Stimulated activated naive B cell treated with anti-CD40 and anti-IgM and Interleukin-4, amounts not matched to agents 10 μg/mL and 1 μg/mL and 100 μg/mL, for 72 hours (primary cell): ENCODE results near the gene CALHM5.
A peak's percentile ranks its signal among the peaks of the same experiment; 100 is the strongest.

Experiments used
- ATAC-seq, 2 donors: fragments of 150-1000 bp; cut with Tn5 transposase; replicated peaks; 2 replicates each; pipeline ENCODE4 v1.10.0; 2021; ENCODE audit warnings: moderate library complexity in 1 of 2
- DNase-seq: peaks from one replicate; pipeline ENCODE4 v3.0.0; 2021
- H3K27ac Mint-ChIP-seq: one replicate; pipeline ENCODE4 v1.8.0; 2022; ENCODE audit warnings: mild to moderate bottlenecking, mixed read lengths
- H3K27me3 Mint-ChIP-seq, 2 donors: one replicate each; pipeline ENCODE4 v1.8.0; 2022; ENCODE audit warnings: mixed read lengths in 2 of 2
- H3K36me3 Mint-ChIP-seq, 2 donors: one replicate each; pipeline ENCODE4 v1.8.0; 2022; ENCODE audit warnings: mixed read lengths in 2 of 2, mild to moderate bottlenecking in 1 of 2
- H3K4me1 Mint-ChIP-seq, 2 donors: one replicate each; pipeline ENCODE4 v1.8.0; 2022; ENCODE audit warnings: mixed read lengths in 2 of 2, mild to moderate bottlenecking in 1 of 2
- H3K4me3 Mint-ChIP-seq, 2 donors: one replicate each; pipeline ENCODE4 v1.8.0; 2022; ENCODE audit warnings: mild to moderate bottlenecking in 2 of 2, mixed read lengths in 2 of 2, moderate library complexity in 1 of 2
- H3K9me3 Mint-ChIP-seq, 2 donors: one replicate each; pipeline ENCODE4 v1.8.0; 2022; ENCODE audit warnings: mixed read lengths in 2 of 2, mild to moderate bottlenecking in 1 of 2

Gene CALHM5

GRCh38 chr6:116568821-116569755 lies 57.6 kb downstream of the CALHM5 start:
- Mint-ChIP-seq H3K27ac (no peak overlapping the region), H3K27me3 (peaks cover 1 to 15% of the 10 kb centered on the region in 2 donors), H3K9me3 (no peaks in the 10 kb centered on the region), H3K4me3 (peak overlapping the region in 1 of 2 donors; percentile 11), H3K36me3 (peaks cover 5 to 6% of the 10 kb centered on the region in 2 donors), H3K4me1 (peaks cover 16 to 49% of the 10 kb centered on the region in 2 donors)
- ATAC-seq, result no peak
- DNase-seq, result no peak

- Mint-ChIP-seq H3K27me3 (no peaks in the 10 kb centered on the region), H3K4me3 (peak within 1 kb of the TSS; percentile 98 to 100), H3K9me3 (no peaks in the 10 kb centered on the region), H3K4me1 (peaks cover 17 to 48% of the 10 kb centered on the region in 2 donors), H3K27ac (peak within 1 kb of the TSS; percentile 99), H3K36me3 (peaks cover 14 to 21% of the 10 kb centered on the region in 2 donors)
- peak; percentile 99 for DNase-seq
- ATAC-seq, result peak; percentile 91 to 97
Observed at GRCh38 chr6:116570856-116571682, 59.6 kb downstream of the CALHM5 start, which contains the start of gene RWDD1. RWDD1 (plus strand) TSS chr6:116571504; CDS start chr6:116571583, 79 bp downstream.

- Mint-ChIP-seq H3K4me1 (peaks cover 21 to 54% of the 10 kb centered on the region in 2 donors), H3K36me3 (peaks cover 19 to 26% of the 10 kb centered on the region in 2 donors), H3K9me3 (no peaks in the 10 kb centered on the region), H3K4me3 (peak overlapping the region; percentile 98 to 100), H3K27me3 (no peaks in the 10 kb centered on the region), H3K27ac (peak overlapping the region; percentile 99)
- ATAC-seq (no peak), DNase-seq (no peak)
Observed at GRCh38 chr6:116571683-116572000, 60.2 kb downstream of the CALHM5 start.

GRCh38 chr6:116572162-116572561 lies 60.7 kb downstream of the CALHM5 start:
- H3K27ac Mint-ChIP-seq, result peak overlapping the region; percentile 99
- DNase-seq (no peak), ATAC-seq (no peak)
- H3K4me1 Mint-ChIP-seq, result peaks cover 22 to 58% of the 10 kb centered on the region in 2 donors
- H3K9me3 Mint-ChIP-seq, result no peaks in the 10 kb centered on the region
- peaks cover 19 to 28% of the 10 kb centered on the region in 2 donors for H3K36me3 Mint-ChIP-seq
- H3K4me3 Mint-ChIP-seq, result peak overlapping the region; percentile 98 to 100
- H3K27me3 Mint-ChIP-seq, result no peaks in the 10 kb centered on the region
